ENCODE data around the gene FAM120AOS.

FAM120AOS gene

GRCh38 chr9:93437996-93438395 is 15.4 kb downstream of the FAM120AOS start:
- TF ChIP-seq CTCF (IDR thresholded peaks at IDR 0.05; ENCODE audit: insufficient read depth, low read length, poor library complexity, severe bottlenecking) (no peak), EZH2phosphoT487 (conservative IDR thresholded peaks at IDR 0.05; ENCODE audit: low read length) (no peak)
- H3K27me3 ChIP-seq (ENCODE audit: low read length) = no peaks in the 10 kb centered on the region
- no peak overlapping the region for H3K27ac ChIP-seq (ENCODE audit: low read depth, low read length)
- H3K9me3 ChIP-seq (ENCODE audit: insufficient read depth, low read length) = no peaks in the 10 kb centered on the region
- no peaks in the 10 kb centered on the region for H3F3A ChIP-seq (ENCODE audit: insufficient read depth)
- H3K9me2 ChIP-seq (replicated peaks; ENCODE audit: insufficient read depth, low read length) = no peaks in the 10 kb centered on the region
- no peak overlapping the region for H2AFZ ChIP-seq (ENCODE audit: low read depth, low read length, severe bottlenecking)
- H3K9ac ChIP-seq (ENCODE audit: low read length) = no peak overlapping the region
- no peaks in the 10 kb centered on the region for H3K36me3 ChIP-seq (ENCODE audit: low read length)
- no peaks in the 10 kb centered on the region for H4K20me1 ChIP-seq (ENCODE audit: low read depth, low read length)
- no peak overlapping the region for H3K4me3 ChIP-seq (ENCODE audit: insufficient read depth, low read length, poor library complexity, severe bottlenecking)
- H3K4me2 ChIP-seq (ENCODE audit: low read depth, low read length, poor library complexity, severe bottlenecking) = no peak overlapping the region
- no peaks in the 10 kb centered on the region for H3K79me2 ChIP-seq (ENCODE audit: insufficient read depth, low read length)

- TF ChIP-seq CTCF (IDR thresholded peaks at IDR 0.05; ENCODE audit: insufficient read depth, low read length, poor library complexity, severe bottlenecking) (no peak), EZH2phosphoT487 (conservative IDR thresholded peaks at IDR 0.05; ENCODE audit: low read length) (no peak)
- Histone ChIP-seq H3K4me2 (ENCODE audit: low read depth, low read length, poor library complexity, severe bottlenecking) (no peak overlapping the region), H3K27ac (ENCODE audit: low read depth, low read length) (no peak overlapping the region), H3K36me3 (ENCODE audit: low read length) (no peaks in the 10 kb centered on the region), H3K4me3 (ENCODE audit: insufficient read depth, low read length, poor library complexity, severe bottlenecking) (no peak overlapping the region), H3K9me2 (replicated peaks; ENCODE audit: insufficient read depth, low read length) (no peaks in the 10 kb centered on the region), H3K27me3 (ENCODE audit: low read length) (no peaks in the 10 kb centered on the region), H2AFZ (ENCODE audit: low read depth, low read length, severe bottlenecking) (no peak overlapping the region), H3K79me2 (ENCODE audit: insufficient read depth, low read length) (no peaks in the 10 kb centered on the region), H3K9me3 (ENCODE audit: insufficient read depth, low read length) (no peaks in the 10 kb centered on the region), H3K9ac (ENCODE audit: low read length) (no peak overlapping the region), H4K20me1 (ENCODE audit: low read depth, low read length) (no peaks in the 10 kb centered on the region), H3F3A (ENCODE audit: insufficient read depth) (no peaks in the 10 kb centered on the region)
These were observed 16.6 kb downstream of the FAM120AOS start for GRCh38 chr9:93436655-93437407.

- H3F3A ChIP-seq (ENCODE audit: insufficient read depth) = no peaks in the 10 kb centered on the region
- H3K27me3 ChIP-seq (ENCODE audit: low read length) = no peaks in the 10 kb centered on the region
- H2AFZ ChIP-seq (ENCODE audit: low read depth, low read length, severe bottlenecking) = no peak overlapping the region
- no peak overlapping the region for H3K4me2 ChIP-seq (ENCODE audit: low read depth, low read length, poor library complexity, severe bottlenecking)
- no peaks in the 10 kb centered on the region for H3K9me2 ChIP-seq (replicated peaks; ENCODE audit: insufficient read depth, low read length)
- H3K79me2 ChIP-seq (ENCODE audit: insufficient read depth, low read length) = no peaks in the 10 kb centered on the region
- H3K9me3 ChIP-seq (ENCODE audit: insufficient read depth, low read length) = no peaks in the 10 kb centered on the region
- H4K20me1 ChIP-seq (ENCODE audit: low read depth, low read length) = no peaks in the 10 kb centered on the region
- no peak overlapping the region for H3K27ac ChIP-seq (ENCODE audit: low read depth, low read length)
- no peak for TF ChIP-seq CTCF (IDR thresholded peaks at IDR 0.05; ENCODE audit: insufficient read depth, low read length, poor library complexity, severe bottlenecking)
- TF ChIP-seq EZH2phosphoT487 (conservative IDR thresholded peaks at IDR 0.05; ENCODE audit: low read length) = no peak
- no peak overlapping the region for H3K9ac ChIP-seq (ENCODE audit: low read length)
- no peaks in the 10 kb centered on the region for H3K36me3 ChIP-seq (ENCODE audit: low read length)
- H3K4me3 ChIP-seq (ENCODE audit: insufficient read depth, low read length, poor library complexity, severe bottlenecking) = no peak overlapping the region
These were observed 17.2 kb downstream of the FAM120AOS start for GRCh38 chr9:93436218-93436617.
